HG03108 (cell line): ENCODE measurements around the gene ZHX3.

Experiments used
- ATAC-seq: cut with Tn5 transposase; IDR thresholded peaks from one replicate; pipeline ENCODE4 v1.9.1; 2021; ENCODE audit warnings: moderate library complexity; ENCODE audit not compliant: unreplicated experiment

ZHX3 gene

GRCh38 chr20:41317546-41318270, at the start of gene ZHX3:
TSS of gene ZHX3 (minus strand) at chr20:41317731. CDS start at chr20:41204916, 112,815 bp downstream.
- peak; percentile 96 for ATAC-seq

- ATAC-seq = no peak
These were observed 49.8 kb upstream of the ZHX3 start for GRCh38 chr20:41367393-41367695.

- no peak for ATAC-seq
These were observed 49.2 kb upstream of the ZHX3 start, which contains the start of gene EMILIN3 for GRCh38 chr20:41366546-41367392. TSS of gene EMILIN3 (minus strand) at chr20:41366818. CDS start at chr20:41366634, 184 bp downstream.

GRCh38 chr20:41365777-41366545, 48.4 kb upstream of the ZHX3 start:
- ATAC-seq = no peak

GRCh38 chr20:41364967-41365765, 47.6 kb upstream of the ZHX3 start:
- ATAC-seq = no peak

GRCh38 chr20:41364236-41364855, 46.8 kb upstream of the ZHX3 start:
- no peak for ATAC-seq

GRCh38 chr20:41363601-41364000, 46.1 kb upstream of the ZHX3 start:
- ATAC-seq = no peak

- no peak for ATAC-seq
These were observed 45.2 kb upstream of the ZHX3 start for GRCh38 chr20:41362748-41363140.

GRCh38 chr20:41361757-41362747, 44.5 kb upstream of the ZHX3 start:
- ATAC-seq = no peak

GRCh38 chr20:41360831-41361756, 43.6 kb upstream of the ZHX3 start:
- ATAC-seq = no peak

GRCh38 chr20:41359541-41360011, 42.0 kb upstream of the ZHX3 start:
- ATAC-seq = no peak

- no peak for ATAC-seq
These were observed 41.2 kb upstream of the ZHX3 start for GRCh38 chr20:41358717-41359116.

- no peak for ATAC-seq
These were observed 40.7 kb upstream of the ZHX3 start for GRCh38 chr20:41358230-41358629.

- no peak for ATAC-seq
These were observed 40.1 kb upstream of the ZHX3 start for GRCh38 chr20:41357424-41358163.

- no peak for ATAC-seq
These were observed 39.4 kb upstream of the ZHX3 start for GRCh38 chr20:41356951-41357350.

GRCh38 chr20:41355598-41356203, 38.2 kb upstream of the ZHX3 start:
- ATAC-seq = no peak

GRCh38 chr20:41355192-41355591, 37.7 kb upstream of the ZHX3 start:
- no peak for ATAC-seq
